ENCODE data around the gene UBE4A. TPM values are rescaled to one million over a fixed set of nuclear protein-coding genes. Genes with fewer than 3 reads are reported as not detected.

The UBE4A gene
- total and polyA plus RNA-seq, 9 of the 15 experiments (the other 6 are each of a cell fraction or from before 2014, with no cell fraction given), result 13.5 to 45.2 (median 26.8) TPM

GRCh38 chr11:118415062-118415738, 55.8 kb downstream of the UBE4A start (continued):
- TF ChIP-seq CEBPZ (IDR thresholded peaks at IDR 0.05; ENCODE audit: borderline replicate concordance, low read depth, low read length), result no peak
- TF ChIP-seq EP300 (IDR thresholded peaks at IDR 0.05; ENCODE audit: low read length), result 0 out of 2 replicates have a peak, but pooled peaks have one; percentile 7
- TF ChIP-seq SMAD4 (CRISPR knock-in tag; conservative IDR thresholded peaks at IDR 0.05), result peak; percentile 26
- TF ChIP-seq ELF4 (CRISPR knock-in tag; IDR thresholded peaks at IDR 0.05), result no peak
- 0 out of 2 replicates have a peak, but pooled peaks have one; percentile 11 for TF ChIP-seq MTA2 (IDR thresholded peaks at IDR 0.05; ENCODE audit: low read depth)
- TF ChIP-seq SMARCA5 (IDR thresholded peaks at IDR 0.05), result peak; percentile 72
- TF ChIP-seq ZBTB40 (IDR thresholded peaks at IDR 0.05), result peak; percentile 40; the same call in 1 of the 2 replicates
- TF ChIP-seq ZBTB40 (CRISPR knock-in tag; IDR thresholded peaks at IDR 0.05), result no peak
- no peak for TF ChIP-seq JUNB (CRISPR knock-in tag; conservative IDR thresholded peaks at IDR 0.05)
- TF ChIP-seq TAL1 (IDR thresholded peaks at IDR 0.05), result peak; percentile 5; the same call in 1 of the 2 replicates
- TF ChIP-seq PHB2 (IDR thresholded peaks at IDR 0.05; ENCODE audit: low read depth), result 0 out of 2 replicates have a peak, but pooled peaks have one; percentile 11
- 0 out of 2 replicates have a peak, but pooled peaks have one; percentile 33 for TF ChIP-seq ZFP30 (CRISPR knock-in tag; IDR thresholded peaks at IDR 0.05; ENCODE audit: borderline replicate concordance)
- no peak for TF ChIP-seq ATF4 (CRISPR knock-in tag; IDR thresholded peaks at IDR 0.05)
- no peak for TF ChIP-seq ZNF780A (CRISPR knock-in tag; IDR thresholded peaks at IDR 0.05)
- TF ChIP-seq ESRRA (IDR thresholded peaks at IDR 0.05; ENCODE audit: borderline replicate concordance, low read depth), result peak; percentile 14; the same call in 1 of the 2 replicates
- TF ChIP-seq HEY1 (CRISPR knock-in tag; IDR thresholded peaks at IDR 0.05; ENCODE audit: borderline replicate concordance), result no peak

Data from K562 (cell line).